ENCODE results near the gene GJA3.

DNA sequence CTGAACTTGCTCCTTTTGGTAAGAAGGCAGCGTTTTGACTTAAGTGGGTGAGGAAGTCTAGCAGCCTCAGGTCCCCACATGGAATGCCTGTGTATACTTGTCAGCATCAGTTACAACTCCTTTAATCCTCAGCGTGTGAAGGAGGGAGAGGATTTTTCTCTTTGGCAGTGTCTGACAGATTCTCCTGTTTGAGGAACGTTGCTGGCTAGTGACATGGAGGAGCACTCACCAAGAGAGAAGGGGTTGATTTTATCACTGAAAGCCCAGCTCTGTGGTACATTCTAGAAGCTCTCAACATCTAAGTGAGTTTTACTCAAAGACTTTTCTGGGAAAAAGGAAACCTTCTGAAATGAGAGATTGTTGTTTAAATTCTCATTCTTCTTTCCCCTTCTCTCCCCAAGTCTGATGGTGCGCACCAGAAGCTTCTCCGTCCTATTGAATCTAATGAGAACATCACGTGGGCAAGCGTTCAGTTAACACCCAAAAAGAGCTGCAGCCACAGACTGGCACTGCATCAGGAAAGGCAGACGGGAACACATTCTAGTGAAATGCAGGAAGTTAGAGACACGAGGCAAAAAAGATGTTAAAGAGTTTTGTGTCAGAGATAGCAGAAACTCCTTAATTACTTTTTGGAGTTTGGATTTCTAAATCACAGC lies 58.2 kb downstream of the GJA3 start:
- TF ChIP-seq, protein P1, sequence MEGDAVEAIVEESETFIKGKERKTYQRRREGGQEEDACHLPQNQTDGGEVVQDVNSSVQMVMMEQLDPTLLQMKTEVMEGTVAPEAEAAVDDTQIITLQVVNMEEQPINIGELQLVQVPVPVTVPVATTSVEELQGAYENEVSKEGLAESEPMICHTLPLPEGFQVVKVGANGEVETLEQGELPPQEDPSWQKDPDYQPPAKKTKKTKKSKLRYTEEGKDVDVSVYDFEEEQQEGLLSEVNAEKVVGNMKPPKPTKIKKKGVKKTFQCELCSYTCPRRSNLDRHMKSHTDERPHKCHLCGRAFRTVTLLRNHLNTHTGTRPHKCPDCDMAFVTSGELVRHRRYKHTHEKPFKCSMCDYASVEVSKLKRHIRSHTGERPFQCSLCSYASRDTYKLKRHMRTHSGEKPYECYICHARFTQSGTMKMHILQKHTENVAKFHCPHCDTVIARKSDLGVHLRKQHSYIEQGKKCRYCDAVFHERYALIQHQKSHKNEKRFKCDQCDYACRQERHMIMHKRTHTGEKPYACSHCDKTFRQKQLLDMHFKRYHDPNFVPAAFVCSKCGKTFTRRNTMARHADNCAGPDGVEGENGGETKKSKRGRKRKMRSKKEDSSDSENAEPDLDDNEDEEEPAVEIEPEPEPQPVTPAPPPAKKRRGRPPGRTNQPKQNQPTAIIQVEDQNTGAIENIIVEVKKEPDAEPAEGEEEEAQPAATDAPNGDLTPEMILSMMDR (conservative IDR thresholded peaks at IDR 0.05; ENCODE audit: low read depth, low read length), result no peak
- no peak for TF ChIP-seq EZH2 (IDR thresholded peaks at IDR 0.05; ENCODE audit: borderline replicate concordance, low read depth, low read length, poor library complexity, severe bottlenecking)

Measured in A673 (cell line).